Activated T-cell treated with anti-CD3 and anti-CD28 coated beads, Interleukin-2, amount 50 U/mL, for 72 hours (primary cell): Measurements from ENCODE around the gene IL17RE. TPM values are rescaled to one million over a fixed set of nuclear protein-coding genes. Genes with fewer than 3 reads are reported as not detected.

Experiments used
- ATAC-seq, 2 donors: fragments of 150-1000 bp; cut with Tn5 transposase; replicated peaks in 1 of 2; 2 replicates each; pipeline ENCODE4 v1.10.0; 2021; ENCODE audit warnings: moderate library complexity in 2 of 2, mild to moderate bottlenecking in 1 of 2
- DNase-seq, 2 donors: peaks; one replicate each; pipeline ENCODE4 v3.0.0; 2021 to 2022; ENCODE audit warnings: mixed read lengths in 1 of 2
- H3K27ac Mint-ChIP-seq: one replicate; pipeline ENCODE4 v1.8.0; 2022; ENCODE audit warnings: mild to moderate bottlenecking, moderate library complexity, mixed read lengths
- H3K27me3 Mint-ChIP-seq: one replicate; pipeline ENCODE4 v1.8.0; 2022; ENCODE audit warnings: low read depth, mixed read lengths
- H3K36me3 Mint-ChIP-seq, 2 donors: one replicate each; pipeline ENCODE4 v1.8.0; 2022; ENCODE audit warnings: mixed read lengths in 2 of 2, mild to moderate bottlenecking in 1 of 2; ENCODE audit not compliant: insufficient read depth in 2 of 2
- H3K4me1 Mint-ChIP-seq: one replicate; pipeline ENCODE4 v1.8.0; 2022; ENCODE audit warnings: low read depth, mixed read lengths
- H3K4me3 Mint-ChIP-seq, 2 donors: one replicate each; pipeline ENCODE4 v1.8.0; 2022; ENCODE audit warnings: mild to moderate bottlenecking in 2 of 2, mixed read lengths in 2 of 2, moderate library complexity in 2 of 2
- H3K9me3 Mint-ChIP-seq, 2 donors: one replicate each; pipeline ENCODE4 v1.8.0; 2022; ENCODE audit warnings: mixed read lengths in 2 of 2
- total RNA-seq, 2 donors: library from RNA; stranded (reverse); gene quantifications; one replicate each; pipeline ENCODE4 v1.2.3, GENCODE V29; 2022

IL17RE gene
- total RNA-seq, 2 donors from 2014 or later = 0.94 to 5.5 TPM

- DNase-seq (no peak), ATAC-seq (no peak)
- peaks cover 23% of the 10 kb centered on the region for H3K4me1 Mint-ChIP-seq
- H3K27ac Mint-ChIP-seq = no peak overlapping the region
- peaks cover 12% of the 10 kb centered on the region for H3K27me3 Mint-ChIP-seq
- peaks cover 0 to 2% of the 10 kb centered on the region in 2 donors for H3K36me3 Mint-ChIP-seq
- H3K9me3 Mint-ChIP-seq = no peaks in the 10 kb centered on the region
- peak overlapping the region; percentile 69 to 76 for H3K4me3 Mint-ChIP-seq
Measured at GRCh38 chr3:9916346-9916733, 13.7 kb downstream of the IL17RE start.

- Mint-ChIP-seq H3K27me3 (peaks cover 5% of the 10 kb centered on the region), H3K9me3 (no peaks in the 10 kb centered on the region), H3K4me1 (peaks cover 22% of the 10 kb centered on the region), H3K4me3 (peak within 1 kb of the TSS; percentile 75 to 76), H3K36me3 (peaks cover 0 to 2% of the 10 kb centered on the region in 2 donors), H3K27ac (no peak within 1 kb of the TSS)
- peak; percentile 68 to 74 for ATAC-seq
- DNase-seq = peak; percentile 38 to 61
Measured at GRCh38 chr3:9916734-9917680, 14.4 kb downstream of the IL17RE start, which contains the start of gene IL17RC. Gene IL17RC, plus strand, starts transcription at chr3:9917098. Its CDS starts 218 bp downstream, at chr3:9917316.

- no peak for DNase-seq
- Mint-ChIP-seq H3K9me3 (no peaks in the 10 kb centered on the region), H3K4me1 (peaks cover 14% of the 10 kb centered on the region), H3K27ac (no peak overlapping the region), H3K27me3 (no peaks in the 10 kb centered on the region), H3K36me3 (no peaks in the 10 kb centered on the region), H3K4me3 (peak overlapping the region in 1 of 2 donors; percentile 17)
- no peak for ATAC-seq
Measured at GRCh38 chr3:9917820-9918219, 15.2 kb downstream of the IL17RE start.

DNA sequence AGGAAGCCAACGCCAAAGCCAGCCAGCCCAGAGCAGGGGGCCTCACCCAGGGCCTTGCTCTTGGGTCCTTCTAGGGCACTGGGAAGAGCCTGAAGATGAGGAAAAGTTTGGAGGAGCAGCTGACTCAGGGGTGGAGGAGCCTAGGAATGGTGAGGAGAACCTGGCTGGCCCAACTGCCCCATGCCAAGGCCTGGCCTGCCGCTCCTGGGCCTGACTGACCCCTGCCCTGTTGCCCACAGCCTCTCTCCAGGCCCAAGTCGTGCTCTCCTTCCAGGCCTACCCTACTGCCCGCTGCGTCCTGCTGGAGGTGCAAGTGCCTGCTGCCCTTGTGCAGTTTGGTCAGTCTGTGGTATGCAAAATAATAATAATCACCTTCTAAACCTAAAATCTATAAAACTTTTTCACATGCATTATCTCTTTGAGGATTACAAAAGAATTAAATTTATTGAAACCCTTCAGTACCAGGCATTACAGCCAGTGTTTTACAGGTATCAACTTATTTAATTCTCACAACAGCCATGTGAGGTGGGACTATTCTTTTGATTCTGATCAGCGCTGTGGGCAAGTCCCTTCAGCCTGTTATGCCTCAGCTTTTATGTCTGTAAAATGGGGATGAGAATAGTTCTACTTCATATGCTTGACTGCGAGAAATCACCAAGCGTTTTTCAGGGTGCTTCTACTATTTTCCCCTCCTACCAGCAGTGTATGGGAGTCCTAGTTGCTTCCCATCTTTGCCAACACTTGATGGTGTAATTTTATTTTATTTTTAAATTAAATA lies 15.8 kb downstream of the IL17RE start:
- no peaks in the 10 kb centered on the region for H3K27me3 Mint-ChIP-seq
- H3K4me3 Mint-ChIP-seq = no peak overlapping the region
- DNase-seq (no peak), ATAC-seq (no peak)
- no peaks in the 10 kb centered on the region for H3K36me3 Mint-ChIP-seq
- H3K27ac Mint-ChIP-seq = no peak overlapping the region
- peaks cover 13% of the 10 kb centered on the region for H3K4me1 Mint-ChIP-seq
- no peaks in the 10 kb centered on the region for H3K9me3 Mint-ChIP-seq

GRCh38 chr3:9928158-9928557 lies 25.5 kb downstream of the IL17RE start:
- DNase-seq = no peak
- no peak overlapping the region for H3K4me3 Mint-ChIP-seq
- no peak for ATAC-seq
- H3K27me3 Mint-ChIP-seq = peaks cover 8% of the 10 kb centered on the region
- no peaks in the 10 kb centered on the region for H3K36me3 Mint-ChIP-seq
- no peaks in the 10 kb centered on the region for H3K9me3 Mint-ChIP-seq
- H3K27ac Mint-ChIP-seq = no peak overlapping the region
- H3K4me1 Mint-ChIP-seq = peaks cover 12% of the 10 kb centered on the region

DNA sequence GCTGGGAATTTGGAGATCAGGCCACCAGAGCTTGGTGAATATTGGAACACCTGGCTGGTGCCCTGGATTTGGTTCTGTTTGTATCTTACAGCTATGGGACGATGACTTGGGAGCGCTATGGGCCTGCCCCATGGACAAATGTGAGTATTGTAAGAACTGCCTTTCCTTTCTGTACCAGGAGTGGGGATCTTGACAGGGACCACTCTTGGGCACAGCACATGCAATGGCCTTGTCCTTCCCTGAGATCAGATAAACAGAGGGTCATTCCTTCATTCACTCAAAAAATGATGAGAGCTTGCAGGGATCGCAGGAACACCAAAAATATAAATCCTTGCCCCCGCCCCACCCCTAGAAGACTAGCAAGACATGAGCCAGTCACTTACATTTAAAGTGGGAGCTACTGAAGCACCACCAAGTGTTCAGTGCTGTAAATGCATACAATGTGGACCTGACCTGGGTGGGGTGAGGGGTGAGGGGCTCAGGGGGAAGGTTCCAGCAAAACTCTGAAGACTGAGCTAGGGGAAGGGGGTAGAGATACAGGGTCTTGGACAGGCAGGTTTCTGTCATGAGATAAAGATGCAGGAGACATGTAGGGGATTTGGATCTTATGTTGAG lies 28.3 kb downstream of the IL17RE start:
- no peaks in the 10 kb centered on the region for H3K27me3 Mint-ChIP-seq
- peaks cover 34% of the 10 kb centered on the region for H3K4me1 Mint-ChIP-seq
- no peak for DNase-seq
- no peak for ATAC-seq
- H3K36me3 Mint-ChIP-seq = peaks cover 0 to 2% of the 10 kb centered on the region in 2 donors
- H3K4me3 Mint-ChIP-seq = no peak overlapping the region
- H3K27ac Mint-ChIP-seq = no peak overlapping the region
- H3K9me3 Mint-ChIP-seq = no peaks in the 10 kb centered on the region

DNA sequence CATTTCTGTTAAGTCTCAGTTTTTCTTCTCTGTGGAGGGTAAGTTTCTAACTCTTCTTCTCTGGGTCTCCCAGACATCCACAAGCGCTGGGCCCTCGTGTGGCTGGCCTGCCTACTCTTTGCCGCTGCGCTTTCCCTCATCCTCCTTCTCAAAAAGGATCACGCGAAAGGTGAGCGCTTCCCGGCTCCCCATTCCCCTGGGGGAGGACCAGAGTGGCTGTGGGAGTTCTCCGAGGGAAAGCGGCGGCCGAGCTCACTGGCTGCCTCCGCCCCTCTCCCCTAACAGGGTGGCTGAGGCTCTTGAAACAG lies 29.8 kb downstream of the IL17RE start:
- H3K36me3 Mint-ChIP-seq = peaks cover 0 to 3% of the 10 kb centered on the region in 2 donors
- peak overlapping the region; percentile 98 for H3K27ac Mint-ChIP-seq
- peak overlapping the region; percentile 95 to 99 for H3K4me3 Mint-ChIP-seq
- peaks cover 34% of the 10 kb centered on the region for H3K4me1 Mint-ChIP-seq
- ATAC-seq (no peak), DNase-seq (no peak)
- H3K9me3 Mint-ChIP-seq = no peaks in the 10 kb centered on the region
- H3K27me3 Mint-ChIP-seq = no peaks in the 10 kb centered on the region

GRCh38 chr3:9932843-9933560 lies 30.4 kb downstream of the IL17RE start:
- Mint-ChIP-seq H3K9me3 (no peaks in the 10 kb centered on the region), H3K36me3 (peaks cover 0 to 3% of the 10 kb centered on the region in 2 donors), H3K27ac (peak overlapping the region; percentile 98), H3K4me1 (peaks cover 34% of the 10 kb centered on the region), H3K4me3 (peak overlapping the region; percentile 95 to 99), H3K27me3 (no peaks in the 10 kb centered on the region)
- ATAC-seq (peak; percentile 83), DNase-seq (peak; percentile 90 to 91)

- Mint-ChIP-seq H3K9me3 (no peaks in the 10 kb centered on the region), H3K36me3 (peaks cover 0 to 3% of the 10 kb centered on the region in 2 donors), H3K27me3 (no peaks in the 10 kb centered on the region), H3K27ac (peak within 1 kb of the TSS; percentile 98), H3K4me3 (peak within 1 kb of the TSS; percentile 95 to 99), H3K4me1 (peaks cover 34% of the 10 kb centered on the region)
- DNase-seq (peak; percentile 98), ATAC-seq (peak; percentile 84 to 85)
Measured at GRCh38 chr3:9933561-9934234, 31.1 kb downstream of the IL17RE start, which contains the start of gene CRELD1. Gene CRELD1, plus strand, starts transcription at chr3:9933834. Its CDS starts 605 bp downstream, at chr3:9934439.

DNA sequence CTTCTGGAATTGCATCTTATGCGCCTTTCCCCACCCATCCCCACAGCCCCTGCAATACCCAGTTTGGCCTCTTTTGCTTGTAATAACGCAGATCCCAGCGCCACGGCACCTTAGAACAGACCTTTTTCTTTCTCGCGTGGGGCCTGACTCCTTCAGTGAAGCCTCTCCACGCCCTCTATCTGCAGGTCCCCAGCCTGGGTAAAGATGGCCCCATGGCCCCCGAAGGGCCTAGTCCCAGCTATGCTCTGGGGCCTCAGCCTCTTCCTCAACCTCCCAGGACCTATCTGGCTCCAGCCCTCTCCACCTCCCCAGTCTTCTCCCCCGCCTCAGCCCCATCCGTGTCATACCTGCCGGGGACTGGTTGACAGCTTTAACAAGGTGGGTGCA lies 31.6 kb downstream of the IL17RE start:
- H3K9me3 Mint-ChIP-seq = no peaks in the 10 kb centered on the region
- H3K4me3 Mint-ChIP-seq = peak overlapping the region; percentile 95 to 99
- DNase-seq (no peak), ATAC-seq (no peak)
- peaks cover 34% of the 10 kb centered on the region for H3K4me1 Mint-ChIP-seq
- peak overlapping the region; percentile 97 for H3K27ac Mint-ChIP-seq
- peaks cover 0 to 3% of the 10 kb centered on the region in 2 donors for H3K36me3 Mint-ChIP-seq
- no peaks in the 10 kb centered on the region for H3K27me3 Mint-ChIP-seq

DNA sequence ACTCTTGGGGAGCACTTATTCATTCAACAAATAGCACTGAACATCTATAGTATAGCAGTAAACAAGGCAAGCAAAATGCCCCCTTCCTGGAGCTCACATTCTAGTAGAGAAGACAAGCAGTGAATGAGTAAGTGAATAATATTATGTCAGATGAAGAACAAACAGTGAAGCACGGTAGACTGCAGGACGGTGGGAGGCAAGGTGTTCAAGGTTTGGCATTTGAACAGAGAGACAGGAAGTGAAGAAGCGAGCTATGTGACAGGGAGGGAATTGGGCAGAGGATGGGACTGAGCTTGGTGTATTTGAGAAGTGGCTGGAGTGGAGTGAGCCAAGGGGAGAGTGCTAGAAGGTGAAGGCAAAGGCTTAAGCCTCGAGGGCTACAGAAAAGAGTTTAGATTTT lies 32.3 kb downstream of the IL17RE start:
- Mint-ChIP-seq H3K4me1 (peaks cover 34% of the 10 kb centered on the region), H3K27me3 (no peaks in the 10 kb centered on the region), H3K9me3 (no peaks in the 10 kb centered on the region), H3K36me3 (peaks cover 0 to 3% of the 10 kb centered on the region in 2 donors), H3K4me3 (peak overlapping the region; percentile 95 to 99), H3K27ac (peak overlapping the region; percentile 16)
- DNase-seq (no peak), ATAC-seq (no peak)

DNA sequence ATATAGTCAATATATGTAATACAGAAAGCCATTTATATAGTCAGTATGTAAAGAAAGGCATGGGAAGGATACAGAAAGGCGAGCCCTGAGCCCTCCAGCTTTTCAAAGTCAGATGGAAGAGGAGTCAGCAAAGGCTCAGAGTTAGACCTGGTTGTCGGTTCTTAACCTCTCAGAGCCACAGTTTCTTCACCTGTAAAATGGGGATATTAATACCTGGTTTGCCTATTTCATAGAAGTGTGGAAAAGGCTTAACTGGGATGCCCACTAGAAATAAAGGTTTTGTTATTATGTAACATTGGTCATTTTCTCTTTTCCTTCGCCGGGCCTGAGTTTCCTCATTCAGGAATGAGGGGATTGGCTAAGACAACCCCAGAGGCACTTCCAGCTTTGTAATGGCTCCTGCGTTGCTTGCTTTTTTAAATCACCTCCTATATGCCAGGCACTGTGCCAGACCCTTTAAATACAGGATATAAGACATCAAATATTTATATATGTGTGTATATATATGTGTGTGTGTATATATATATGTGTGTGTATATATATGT lies 33.4 kb downstream of the IL17RE start:
- Mint-ChIP-seq H3K27me3 (no peaks in the 10 kb centered on the region), H3K36me3 (peaks cover 0 to 3% of the 10 kb centered on the region in 2 donors), H3K4me3 (no peak overlapping the region), H3K4me1 (peaks cover 34% of the 10 kb centered on the region), H3K27ac (peak overlapping the region; percentile 16), H3K9me3 (no peaks in the 10 kb centered on the region)
- ATAC-seq (no peak), DNase-seq (no peak)
